ENCODE results near the gene FAM228B.

DNA sequence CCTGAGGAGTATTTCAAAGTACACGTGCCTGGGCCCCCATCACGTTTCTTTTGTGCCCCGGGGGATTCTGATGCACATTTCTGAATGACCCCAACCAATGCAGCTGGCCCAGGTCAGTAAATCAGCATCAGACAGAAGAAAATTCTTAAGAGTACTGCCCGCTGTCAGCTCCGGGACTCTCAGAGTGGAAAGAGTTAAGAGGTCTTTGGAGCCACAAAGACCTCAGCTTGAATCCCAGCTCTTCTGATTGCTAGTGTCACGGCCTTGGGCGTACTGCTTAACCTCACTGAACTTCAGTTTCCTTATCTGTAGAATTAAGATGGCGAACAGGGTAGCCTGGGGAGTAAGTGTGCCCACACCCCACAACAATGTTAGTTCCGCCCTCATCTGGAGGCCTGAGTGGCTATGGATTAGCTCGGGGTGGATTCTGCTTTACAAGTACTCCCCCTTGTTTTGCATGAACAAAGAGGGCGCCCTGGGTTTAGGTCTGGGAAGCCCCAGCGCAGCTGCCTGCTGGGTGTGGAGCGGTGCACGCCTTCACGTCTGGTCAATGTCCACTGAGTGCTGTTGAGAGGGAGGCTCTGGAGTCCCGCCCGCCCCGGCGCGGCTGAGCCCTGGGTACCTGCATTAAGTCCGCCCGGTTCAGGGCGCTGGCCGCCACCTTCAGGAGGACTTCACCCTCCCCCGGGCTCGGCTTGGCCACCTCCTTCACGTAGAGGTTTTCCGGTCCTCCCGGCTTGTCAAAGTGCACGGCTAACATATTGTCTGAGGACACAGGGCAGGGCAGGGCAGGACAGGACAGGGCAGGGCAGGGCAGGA lies 39.5 kb upstream of the FAM228B start:
- no peak for TF ChIP-seq TAF1 (IDR thresholded peaks at IDR 0.05; ENCODE audit: low read depth)
- peak; percentile 29; the same call in 1 of the 2 replicates for TF ChIP-seq TCF12 (IDR thresholded peaks at IDR 0.05; ENCODE audit: low read depth)
- no peak for TF ChIP-seq CEBPB (IDR thresholded peaks at IDR 0.05)
- TF ChIP-seq EGR1 (IDR thresholded peaks at IDR 0.05), result no peak
- no peak for TF ChIP-seq EP300 (IDR thresholded peaks at IDR 0.05; ENCODE audit: borderline replicate concordance)
- peak; percentile 78 for TF ChIP-seq YY1 (IDR thresholded peaks at IDR 0.05; ENCODE audit: low read depth)
- TF ChIP-seq, protein P1, sequence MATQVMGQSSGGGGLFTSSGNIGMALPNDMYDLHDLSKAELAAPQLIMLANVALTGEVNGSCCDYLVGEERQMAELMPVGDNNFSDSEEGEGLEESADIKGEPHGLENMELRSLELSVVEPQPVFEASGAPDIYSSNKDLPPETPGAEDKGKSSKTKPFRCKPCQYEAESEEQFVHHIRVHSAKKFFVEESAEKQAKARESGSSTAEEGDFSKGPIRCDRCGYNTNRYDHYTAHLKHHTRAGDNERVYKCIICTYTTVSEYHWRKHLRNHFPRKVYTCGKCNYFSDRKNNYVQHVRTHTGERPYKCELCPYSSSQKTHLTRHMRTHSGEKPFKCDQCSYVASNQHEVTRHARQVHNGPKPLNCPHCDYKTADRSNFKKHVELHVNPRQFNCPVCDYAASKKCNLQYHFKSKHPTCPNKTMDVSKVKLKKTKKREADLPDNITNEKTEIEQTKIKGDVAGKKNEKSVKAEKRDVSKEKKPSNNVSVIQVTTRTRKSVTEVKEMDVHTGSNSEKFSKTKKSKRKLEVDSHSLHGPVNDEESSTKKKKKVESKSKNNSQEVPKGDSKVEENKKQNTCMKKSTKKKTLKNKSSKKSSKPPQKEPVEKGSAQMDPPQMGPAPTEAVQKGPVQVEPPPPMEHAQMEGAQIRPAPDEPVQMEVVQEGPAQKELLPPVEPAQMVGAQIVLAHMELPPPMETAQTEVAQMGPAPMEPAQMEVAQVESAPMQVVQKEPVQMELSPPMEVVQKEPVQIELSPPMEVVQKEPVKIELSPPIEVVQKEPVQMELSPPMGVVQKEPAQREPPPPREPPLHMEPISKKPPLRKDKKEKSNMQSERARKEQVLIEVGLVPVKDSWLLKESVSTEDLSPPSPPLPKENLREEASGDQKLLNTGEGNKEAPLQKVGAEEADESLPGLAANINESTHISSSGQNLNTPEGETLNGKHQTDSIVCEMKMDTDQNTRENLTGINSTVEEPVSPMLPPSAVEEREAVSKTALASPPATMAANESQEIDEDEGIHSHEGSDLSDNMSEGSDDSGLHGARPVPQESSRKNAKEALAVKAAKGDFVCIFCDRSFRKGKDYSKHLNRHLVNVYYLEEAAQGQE (IDR thresholded peaks at IDR 0.05; ENCODE audit: low read depth), result no peak
- TF ChIP-seq, protein P2, sequence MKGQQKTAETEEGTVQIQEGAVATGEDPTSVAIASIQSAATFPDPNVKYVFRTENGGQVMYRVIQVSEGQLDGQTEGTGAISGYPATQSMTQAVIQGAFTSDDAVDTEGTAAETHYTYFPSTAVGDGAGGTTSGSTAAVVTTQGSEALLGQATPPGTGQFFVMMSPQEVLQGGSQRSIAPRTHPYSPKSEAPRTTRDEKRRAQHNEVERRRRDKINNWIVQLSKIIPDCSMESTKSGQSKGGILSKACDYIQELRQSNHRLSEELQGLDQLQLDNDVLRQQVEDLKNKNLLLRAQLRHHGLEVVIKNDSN (IDR thresholded peaks at IDR 0.05), result no peak
- no peak for TF ChIP-seq CREB1 (IDR thresholded peaks at IDR 0.05; ENCODE audit: low read depth)
- TF ChIP-seq, protein P3, sequence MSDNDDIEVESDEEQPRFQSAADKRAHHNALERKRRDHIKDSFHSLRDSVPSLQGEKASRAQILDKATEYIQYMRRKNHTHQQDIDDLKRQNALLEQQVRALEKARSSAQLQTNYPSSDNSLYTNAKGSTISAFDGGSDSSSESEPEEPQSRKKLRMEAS (IDR thresholded peaks at IDR 0.05), result no peak
- peak; percentile 6; the same call in 1 of the 2 replicates for TF ChIP-seq FOXM1 (IDR thresholded peaks at IDR 0.05; ENCODE audit: borderline replicate concordance, low read depth)
- no peak for TF ChIP-seq ZBTB7A (IDR thresholded peaks at IDR 0.05; ENCODE audit: low read depth)
